Measurements from ENCODE around the gene CNTNAP2.

CNTNAP2 gene

DNA sequence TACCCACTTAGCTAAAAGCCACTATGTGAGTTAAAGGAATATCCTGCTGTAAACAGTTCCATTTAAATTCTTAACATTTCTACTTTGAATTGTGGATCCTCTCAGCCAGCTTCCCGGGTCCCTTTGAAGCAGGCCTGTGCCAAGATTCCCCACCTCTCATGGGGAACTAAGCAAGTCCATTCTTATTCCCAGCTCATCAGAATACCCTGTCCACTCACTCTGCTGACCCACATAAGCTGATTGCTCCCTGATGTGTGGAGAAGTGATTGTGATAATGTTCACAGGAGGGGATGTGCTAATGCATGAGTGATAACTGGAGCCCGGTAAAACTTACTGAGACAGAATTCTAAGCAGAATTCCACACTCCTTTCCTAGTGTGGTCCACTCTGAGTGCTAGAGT lies 709.7 kb downstream of the CNTNAP2 start:
- DNase-seq (ENCODE audit: low read depth, low spot score): no peak
- TF ChIP-seq POLR2AphosphoS5 (IDR thresholded peaks at IDR 0.05; ENCODE audit: borderline replicate concordance, low read depth, low read length) (no peak), EZH2 (IDR thresholded peaks at IDR 0.05) (no peak), FOXP2 (optimal IDR thresholded peaks at IDR 0.05; ENCODE audit: control extremely low read depth, extremely low read length, insufficient read depth) (no peak)
- H3K27ac ChIP-seq: no peak overlapping the region
- no peak overlapping the region for H3K9ac ChIP-seq (ENCODE audit: insufficient read length)
- no peaks in the 10 kb centered on the region for H3K36me3 ChIP-seq (ENCODE audit: insufficient read depth, low read length)
- no peaks in the 10 kb centered on the region for H3K9me3 ChIP-seq (ENCODE audit: low read depth, low read length)
- no peak overlapping the region for H3K4me3 ChIP-seq

DNA sequence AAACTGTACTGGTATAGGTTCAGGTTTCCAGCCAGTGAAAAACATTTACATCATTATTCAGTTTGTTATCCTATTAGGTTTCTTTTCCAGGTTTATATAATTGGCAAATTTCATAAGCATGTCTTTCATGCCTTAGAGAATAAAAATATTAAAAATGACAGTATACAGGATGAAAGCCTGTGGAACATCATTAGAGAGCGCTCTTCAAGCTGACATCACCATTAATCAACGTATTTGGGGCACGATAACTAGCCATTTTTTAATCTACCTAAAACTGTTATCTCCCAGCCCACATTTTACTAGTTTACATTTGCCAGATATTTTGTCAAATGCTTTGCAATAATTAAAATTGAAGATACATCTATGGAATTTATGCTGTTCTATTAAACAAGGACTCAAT lies 714.1 kb downstream of the CNTNAP2 start:
- Histone ChIP-seq H3K9ac (ENCODE audit: insufficient read length) (no peak overlapping the region), H3K27ac (no peak overlapping the region), H3K9me3 (ENCODE audit: low read depth, low read length) (no peaks in the 10 kb centered on the region), H3K4me3 (no peak overlapping the region), H3K36me3 (ENCODE audit: insufficient read depth, low read length) (no peaks in the 10 kb centered on the region)
- TF ChIP-seq EZH2 (IDR thresholded peaks at IDR 0.05) (no peak), FOXP2 (optimal IDR thresholded peaks at IDR 0.05; ENCODE audit: control extremely low read depth, extremely low read length, insufficient read depth) (no peak), POLR2AphosphoS5 (IDR thresholded peaks at IDR 0.05; ENCODE audit: borderline replicate concordance, low read depth, low read length) (no peak)
- no peak for DNase-seq (ENCODE audit: low read depth, low spot score)

- Histone ChIP-seq H3K9ac (ENCODE audit: insufficient read length) (no peak overlapping the region), H3K27ac (no peak overlapping the region), H3K4me3 (no peak overlapping the region), H3K9me3 (ENCODE audit: low read depth, low read length) (no peaks in the 10 kb centered on the region), H3K36me3 (ENCODE audit: insufficient read depth, low read length) (no peaks in the 10 kb centered on the region)
- TF ChIP-seq FOXP2 (optimal IDR thresholded peaks at IDR 0.05; ENCODE audit: control extremely low read depth, extremely low read length, insufficient read depth): no peak
- no peak for TF ChIP-seq EZH2 (IDR thresholded peaks at IDR 0.05)
- no peak for TF ChIP-seq POLR2AphosphoS5 (IDR thresholded peaks at IDR 0.05; ENCODE audit: borderline replicate concordance, low read depth, low read length)
- DNase-seq (ENCODE audit: low read depth, low spot score): no peak
Measured at GRCh38 chr7:146831875-146832274, 715.3 kb downstream of the CNTNAP2 start.

DNA sequence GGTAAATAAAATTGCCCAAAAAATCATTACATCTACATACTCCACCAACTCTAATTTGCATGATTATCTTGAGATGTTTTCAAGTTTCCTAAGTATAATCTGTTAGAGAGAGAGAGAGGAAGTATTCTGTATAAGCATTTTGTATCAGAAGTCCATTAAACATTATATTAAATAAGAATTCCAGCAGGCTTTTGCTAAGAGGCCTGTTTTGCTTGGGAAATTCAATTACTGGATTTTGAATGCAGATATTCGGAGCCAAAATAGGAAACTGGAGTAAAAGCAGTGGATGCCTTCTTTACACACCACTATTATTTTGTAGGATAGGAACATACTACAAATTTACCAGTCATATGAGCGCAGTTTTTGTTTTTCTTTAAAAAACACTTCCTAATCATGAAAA lies 727.8 kb downstream of the CNTNAP2 start:
- TF ChIP-seq EZH2 (IDR thresholded peaks at IDR 0.05) (no peak), FOXP2 (optimal IDR thresholded peaks at IDR 0.05; ENCODE audit: control extremely low read depth, extremely low read length, insufficient read depth) (no peak), POLR2AphosphoS5 (IDR thresholded peaks at IDR 0.05; ENCODE audit: borderline replicate concordance, low read depth, low read length) (no peak)

GRCh38 chr7:146858690-146859089 lies 742.1 kb downstream of the CNTNAP2 start:
- Histone ChIP-seq H3K4me3 (no peak overlapping the region), H3K36me3 (ENCODE audit: insufficient read depth, low read length) (no peaks in the 10 kb centered on the region), H3K9ac (ENCODE audit: insufficient read length) (no peak overlapping the region), H3K9me3 (ENCODE audit: low read depth, low read length) (no peaks in the 10 kb centered on the region), H3K27ac (no peak overlapping the region)
- DNase-seq (ENCODE audit: low read depth, low spot score): no peak
- TF ChIP-seq POLR2AphosphoS5 (IDR thresholded peaks at IDR 0.05; ENCODE audit: borderline replicate concordance, low read depth, low read length) (no peak), FOXP2 (optimal IDR thresholded peaks at IDR 0.05; ENCODE audit: control extremely low read depth, extremely low read length, insufficient read depth) (no peak), EZH2 (IDR thresholded peaks at IDR 0.05) (no peak)

More for the DNA sequence above, 727.8 kb downstream of the CNTNAP2 start:
- Histone ChIP-seq H3K9ac (ENCODE audit: insufficient read length) (no peak overlapping the region), H3K9me3 (ENCODE audit: low read depth, low read length) (no peaks in the 10 kb centered on the region), H3K4me3 (no peak overlapping the region), H3K27ac (peak overlapping the region; percentile 52; the same call in 1 of the 2 replicates), H3K36me3 (ENCODE audit: insufficient read depth, low read length) (no peaks in the 10 kb centered on the region)
- no peak for DNase-seq (ENCODE audit: low read depth, low spot score)

GRCh38 chr7:146861701-146862100 lies 745.1 kb downstream of the CNTNAP2 start:
- TF ChIP-seq EZH2 (IDR thresholded peaks at IDR 0.05): no peak
- no peak for TF ChIP-seq POLR2AphosphoS5 (IDR thresholded peaks at IDR 0.05; ENCODE audit: borderline replicate concordance, low read depth, low read length)
- no peak for TF ChIP-seq FOXP2 (optimal IDR thresholded peaks at IDR 0.05; ENCODE audit: control extremely low read depth, extremely low read length, insufficient read depth)
- H3K4me3 ChIP-seq: no peak overlapping the region
- no peaks in the 10 kb centered on the region for H3K36me3 ChIP-seq (ENCODE audit: insufficient read depth, low read length)
- H3K27ac ChIP-seq: peak overlapping the region; percentile 35; the same call in 1 of the 2 replicates
- DNase-seq (ENCODE audit: low read depth, low spot score): no peak
- H3K9ac ChIP-seq (ENCODE audit: insufficient read length): no peak overlapping the region
- H3K9me3 ChIP-seq (ENCODE audit: low read depth, low read length): no peaks in the 10 kb centered on the region

DNA sequence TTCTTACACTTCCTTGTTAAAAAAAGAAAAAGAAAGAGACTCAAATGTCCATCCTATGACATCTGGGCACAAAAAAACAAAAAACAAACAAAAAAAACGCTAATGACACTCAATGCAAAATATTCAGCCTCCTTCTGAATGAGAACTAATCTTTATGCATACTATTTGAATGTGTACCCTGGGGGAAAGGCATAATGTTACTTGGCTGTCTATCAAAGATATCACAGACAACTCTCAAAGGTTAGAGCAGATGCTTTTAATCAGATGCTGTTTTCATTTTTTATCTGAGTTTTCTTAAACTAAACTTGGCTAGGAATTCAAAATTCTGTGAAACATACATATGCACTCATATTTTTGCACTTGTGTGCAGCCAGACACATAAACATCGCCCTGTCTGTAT lies 745.8 kb downstream of the CNTNAP2 start:
- no peak for TF ChIP-seq EZH2 (IDR thresholded peaks at IDR 0.05)
- TF ChIP-seq FOXP2 (optimal IDR thresholded peaks at IDR 0.05; ENCODE audit: control extremely low read depth, extremely low read length, insufficient read depth): no peak
- TF ChIP-seq POLR2AphosphoS5 (IDR thresholded peaks at IDR 0.05; ENCODE audit: borderline replicate concordance, low read depth, low read length): no peak
- DNase-seq (ENCODE audit: low read depth, low spot score): no peak
- no peak overlapping the region for H3K9ac ChIP-seq (ENCODE audit: insufficient read length)
- no peaks in the 10 kb centered on the region for H3K36me3 ChIP-seq (ENCODE audit: insufficient read depth, low read length)
- H3K9me3 ChIP-seq (ENCODE audit: low read depth, low read length): no peaks in the 10 kb centered on the region
- H3K27ac ChIP-seq: peak overlapping the region; percentile 62; the same call in 1 of the 2 replicates
- H3K4me3 ChIP-seq: peak overlapping the region; percentile 4; the same call in 1 of the 2 replicates

GRCh38 chr7:146864644-146865043 lies 748.0 kb downstream of the CNTNAP2 start:
- no peak overlapping the region for H3K4me3 ChIP-seq
- no peak for DNase-seq (ENCODE audit: low read depth, low spot score)
- H3K36me3 ChIP-seq (ENCODE audit: insufficient read depth, low read length): no peaks in the 10 kb centered on the region
- H3K27ac ChIP-seq: no peak overlapping the region
- H3K9me3 ChIP-seq (ENCODE audit: low read depth, low read length): no peaks in the 10 kb centered on the region
- no peak for TF ChIP-seq EZH2 (IDR thresholded peaks at IDR 0.05)
- no peak for TF ChIP-seq POLR2AphosphoS5 (IDR thresholded peaks at IDR 0.05; ENCODE audit: borderline replicate concordance, low read depth, low read length)
- no peak for TF ChIP-seq FOXP2 (optimal IDR thresholded peaks at IDR 0.05; ENCODE audit: control extremely low read depth, extremely low read length, insufficient read depth)
- H3K9ac ChIP-seq (ENCODE audit: insufficient read length): no peak overlapping the region

- no peaks in the 10 kb centered on the region for H3K36me3 ChIP-seq (ENCODE audit: insufficient read depth, low read length)
- no peak for TF ChIP-seq POLR2AphosphoS5 (IDR thresholded peaks at IDR 0.05; ENCODE audit: borderline replicate concordance, low read depth, low read length)
- TF ChIP-seq EZH2 (IDR thresholded peaks at IDR 0.05): no peak
- TF ChIP-seq FOXP2 (optimal IDR thresholded peaks at IDR 0.05; ENCODE audit: control extremely low read depth, extremely low read length, insufficient read depth): no peak
- no peak for DNase-seq (ENCODE audit: low read depth, low spot score)
Measured at GRCh38 chr7:146865696-146866095, 749.1 kb downstream of the CNTNAP2 start.

More at GRCh38 chr7:146865696-146866095, 749.1 kb downstream of the CNTNAP2 start:
- H3K4me3 ChIP-seq: no peak overlapping the region
- no peak overlapping the region for H3K9ac ChIP-seq (ENCODE audit: insufficient read length)
- no peak overlapping the region for H3K27ac ChIP-seq
- H3K9me3 ChIP-seq (ENCODE audit: low read depth, low read length): no peaks in the 10 kb centered on the region
